DOHH2 (cell line): ENCODE data around the gene SERINC2.

Experiments used
- H3F3A ChIP-seq: fragments of 200-600 bp; sonication (generic), shearing (Covaris generic); 2 replicates; pipeline ENCODE4 v1.6.0; 2016; ENCODE audit warnings: antibody characterized with exemption, mild to moderate bottlenecking; ENCODE audit not compliant: control insufficient read depth, insufficient read depth
- H3K27ac ChIP-seq: fragments of 200-600 bp; sonication (generic); 2 replicates; pipeline ENCODE4 v1.5.1; 2014; ENCODE audit warnings: low read depth, mild to moderate bottlenecking, low read length, moderate library complexity
- H3K27me3 ChIP-seq: fragments of 200-600 bp; sonication (generic); 2 replicates; pipeline ENCODE4 v1.6.1; 2014; ENCODE audit warnings: mild to moderate bottlenecking, low read length, mixed read lengths; ENCODE audit not compliant: control insufficient read depth
- H3K36me3 ChIP-seq: fragments of 200-600 bp; sonication (generic); 2 replicates; pipeline ENCODE4 v1.6.1; 2014; ENCODE audit warnings: mild to moderate bottlenecking, low read length, moderate library complexity, mixed read lengths; ENCODE audit not compliant: control insufficient read depth
- H3K4me1 ChIP-seq: fragments of 200-600 bp; sonication (generic); 2 replicates; pipeline ENCODE4 v1.6.1; 2014; ENCODE audit warnings: mild to moderate bottlenecking, low read length, mixed read lengths; ENCODE audit not compliant: control insufficient read depth
- H3K4me2 ChIP-seq: fragments of 200-600 bp; sonication (generic); 2 replicates; pipeline ENCODE4 v1.6.0; 2014; ENCODE audit warnings: mild to moderate bottlenecking, low read length, moderate library complexity
- H3K4me3 ChIP-seq: fragments of 200-600 bp; sonication (generic); 2 replicates; pipeline ENCODE4 v1.5.1; 2014; ENCODE audit warnings: mild to moderate bottlenecking, low read length, mixed read lengths
- H3K79me2 ChIP-seq: fragments of 200-600 bp; sonication (generic); 2 replicates; pipeline ENCODE4 v1.6.1; 2014; ENCODE audit warnings: mild to moderate bottlenecking, low read length, mixed read lengths; ENCODE audit not compliant: control insufficient read depth
- H3K9me2 ChIP-seq: fragments of 200-600 bp; sonication (generic); replicated peaks from 2 replicates; pipeline ENCODE4 v1.6.1; 2014; ENCODE audit warnings: mild to moderate bottlenecking, low read length, mixed read lengths; ENCODE audit not compliant: control insufficient read depth
- H3K9me3 ChIP-seq: fragments of 200-600 bp; sonication (generic); 2 replicates; pipeline ENCODE4 v1.6.1; 2014; ENCODE audit warnings: antibody characterized with exemption, low read length, mixed read lengths; ENCODE audit not compliant: control insufficient read depth, insufficient read depth
- H4K20me1 ChIP-seq: fragments of 200-600 bp; sonication (generic); 2 replicates; pipeline ENCODE4 v1.6.0; 2014; ENCODE audit warnings: low read depth, mild to moderate bottlenecking, antibody characterized with exemption, low read length, moderate library complexity; ENCODE audit not compliant: control insufficient read depth, insufficient read depth
- EZH2phosphoT487 ChIP-seq: fragments of 200-600 bp; sonication (generic); IDR thresholded peaks from 2 replicates; pipeline ENCODE4 v1.6.1; 2017; ENCODE audit warnings: borderline replicate concordance, mild to moderate bottlenecking, antibody characterized with exemption, low read length, moderate library complexity, mixed read lengths
- TF ChIP-seq, protein P1 (sequence below): fragments of 200-600 bp; sonication (generic); IDR thresholded peaks from one replicate; pipeline ENCODE4 v1.5.1; 2014; ENCODE audit warnings: antibody characterized with exemption, mild to moderate bottlenecking, low read depth, low read length; ENCODE audit not compliant: poor library complexity, severe bottlenecking

SERINC2 gene

GRCh38 chr1:31434979-31435378 is 22.0 kb downstream of the SERINC2 start:
- Histone ChIP-seq H3K4me2 (no peak overlapping the region), H3K9me3 (peaks cover 7% of the 10 kb centered on the region), H3K9me2 (no peaks in the 10 kb centered on the region), H3K27me3 (no peaks in the 10 kb centered on the region), H3K79me2 (no peaks in the 10 kb centered on the region), H3K4me1 (peaks cover 34% of the 10 kb centered on the region), H3K27ac (no peak overlapping the region), H3K36me3 (peaks cover 42% of the 10 kb centered on the region), H3F3A (peaks cover 17% of the 10 kb centered on the region), H4K20me1 (no peaks in the 10 kb centered on the region), H3K4me3 (no peak overlapping the region)
- no peak for TF ChIP-seq EZH2phosphoT487
- TF ChIP-seq, protein P1, sequence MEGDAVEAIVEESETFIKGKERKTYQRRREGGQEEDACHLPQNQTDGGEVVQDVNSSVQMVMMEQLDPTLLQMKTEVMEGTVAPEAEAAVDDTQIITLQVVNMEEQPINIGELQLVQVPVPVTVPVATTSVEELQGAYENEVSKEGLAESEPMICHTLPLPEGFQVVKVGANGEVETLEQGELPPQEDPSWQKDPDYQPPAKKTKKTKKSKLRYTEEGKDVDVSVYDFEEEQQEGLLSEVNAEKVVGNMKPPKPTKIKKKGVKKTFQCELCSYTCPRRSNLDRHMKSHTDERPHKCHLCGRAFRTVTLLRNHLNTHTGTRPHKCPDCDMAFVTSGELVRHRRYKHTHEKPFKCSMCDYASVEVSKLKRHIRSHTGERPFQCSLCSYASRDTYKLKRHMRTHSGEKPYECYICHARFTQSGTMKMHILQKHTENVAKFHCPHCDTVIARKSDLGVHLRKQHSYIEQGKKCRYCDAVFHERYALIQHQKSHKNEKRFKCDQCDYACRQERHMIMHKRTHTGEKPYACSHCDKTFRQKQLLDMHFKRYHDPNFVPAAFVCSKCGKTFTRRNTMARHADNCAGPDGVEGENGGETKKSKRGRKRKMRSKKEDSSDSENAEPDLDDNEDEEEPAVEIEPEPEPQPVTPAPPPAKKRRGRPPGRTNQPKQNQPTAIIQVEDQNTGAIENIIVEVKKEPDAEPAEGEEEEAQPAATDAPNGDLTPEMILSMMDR, result no peak

- TF ChIP-seq, protein P1, result no peak
- TF ChIP-seq EZH2phosphoT487, result no peak
- Histone ChIP-seq H3K79me2 (no peaks in the 10 kb centered on the region), H3K4me1 (peaks cover 38% of the 10 kb centered on the region)
These were observed 22.7 kb downstream of the SERINC2 start for GRCh38 chr1:31435471-31436409.

DNA sequence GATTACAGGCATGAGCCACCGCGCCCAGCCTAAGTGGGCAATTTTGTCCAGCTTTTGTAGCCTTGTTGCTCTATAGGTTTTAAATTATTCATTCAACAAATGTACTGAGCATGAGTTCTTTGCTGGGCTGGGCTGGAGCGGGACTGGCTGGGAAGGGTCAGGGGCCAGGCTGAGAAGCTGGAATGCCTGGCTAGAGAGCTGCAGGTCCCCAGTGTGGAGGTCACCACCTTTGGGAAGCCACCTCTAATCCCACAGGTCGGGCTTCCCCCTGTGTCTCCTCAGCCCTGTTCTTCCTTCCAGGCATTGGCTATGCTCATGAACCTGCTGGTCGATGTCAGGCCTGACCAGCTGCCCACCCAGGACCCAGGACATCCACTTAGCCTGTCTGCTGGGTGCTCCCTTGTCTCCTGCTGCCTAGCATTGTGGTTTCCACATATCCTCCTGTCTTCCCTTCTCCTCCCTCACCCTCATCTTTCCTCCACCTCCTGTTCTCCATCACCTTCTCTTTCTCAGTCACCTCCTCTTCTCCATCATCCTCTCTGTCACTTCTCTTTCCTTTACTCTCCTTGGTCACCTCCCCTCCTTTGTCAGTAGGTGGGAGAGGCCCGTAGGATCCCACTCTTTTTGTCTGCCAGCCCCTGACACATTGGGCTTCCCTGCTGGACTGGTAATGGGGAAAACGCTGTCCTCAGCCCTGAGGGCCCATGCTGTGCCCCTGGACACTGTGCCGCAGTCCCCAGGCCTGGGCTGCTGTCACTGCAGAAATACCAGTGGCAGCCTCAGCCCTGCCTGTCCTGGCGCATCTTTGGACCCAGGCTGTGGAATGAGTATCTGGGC is 23.8 kb downstream of the SERINC2 start:
- peaks cover 26% of the 10 kb centered on the region for H3F3A ChIP-seq
- H4K20me1 ChIP-seq, result no peaks in the 10 kb centered on the region
- peaks cover 3% of the 10 kb centered on the region for H3K9me3 ChIP-seq
- H3K79me2 ChIP-seq, result no peaks in the 10 kb centered on the region
- H3K4me2 ChIP-seq, result no peak overlapping the region
- H3K9me2 ChIP-seq, result no peaks in the 10 kb centered on the region
- no peaks in the 10 kb centered on the region for H3K27me3 ChIP-seq
- TF ChIP-seq EZH2phosphoT487, result no peak
- TF ChIP-seq, protein P1, result no peak
- no peak overlapping the region for H3K4me3 ChIP-seq
- H3K4me1 ChIP-seq, result peaks cover 49% of the 10 kb centered on the region
- peaks cover 24% of the 10 kb centered on the region for H3K36me3 ChIP-seq
- no peak overlapping the region for H3K27ac ChIP-seq

More at GRCh38 chr1:31435471-31436409, 22.7 kb downstream of the SERINC2 start:
- Histone ChIP-seq H3K4me3 (no peak overlapping the region), H3K27ac (no peak overlapping the region), H3K36me3 (peaks cover 35% of the 10 kb centered on the region), H3F3A (peaks cover 19% of the 10 kb centered on the region), H3K9me3 (peaks cover 7% of the 10 kb centered on the region), H4K20me1 (no peaks in the 10 kb centered on the region), H3K9me2 (no peaks in the 10 kb centered on the region), H3K4me2 (no peak overlapping the region), H3K27me3 (no peaks in the 10 kb centered on the region)
